Hypothalamus (tissue), 51 donors: ENCODE measurements around the gene STK11IP.

ENCODE experiments used
- DNase-seq, 51 donors: peaks; one replicate each; lab custom pipeline; 2025; lab: John Stamatoyannopoulos, UW

STK11IP gene

GRCh38 chr2:219575566-219576504 lies 21.8 kb upstream of the STK11IP start:
- no peak for DNase-seq

DNA sequence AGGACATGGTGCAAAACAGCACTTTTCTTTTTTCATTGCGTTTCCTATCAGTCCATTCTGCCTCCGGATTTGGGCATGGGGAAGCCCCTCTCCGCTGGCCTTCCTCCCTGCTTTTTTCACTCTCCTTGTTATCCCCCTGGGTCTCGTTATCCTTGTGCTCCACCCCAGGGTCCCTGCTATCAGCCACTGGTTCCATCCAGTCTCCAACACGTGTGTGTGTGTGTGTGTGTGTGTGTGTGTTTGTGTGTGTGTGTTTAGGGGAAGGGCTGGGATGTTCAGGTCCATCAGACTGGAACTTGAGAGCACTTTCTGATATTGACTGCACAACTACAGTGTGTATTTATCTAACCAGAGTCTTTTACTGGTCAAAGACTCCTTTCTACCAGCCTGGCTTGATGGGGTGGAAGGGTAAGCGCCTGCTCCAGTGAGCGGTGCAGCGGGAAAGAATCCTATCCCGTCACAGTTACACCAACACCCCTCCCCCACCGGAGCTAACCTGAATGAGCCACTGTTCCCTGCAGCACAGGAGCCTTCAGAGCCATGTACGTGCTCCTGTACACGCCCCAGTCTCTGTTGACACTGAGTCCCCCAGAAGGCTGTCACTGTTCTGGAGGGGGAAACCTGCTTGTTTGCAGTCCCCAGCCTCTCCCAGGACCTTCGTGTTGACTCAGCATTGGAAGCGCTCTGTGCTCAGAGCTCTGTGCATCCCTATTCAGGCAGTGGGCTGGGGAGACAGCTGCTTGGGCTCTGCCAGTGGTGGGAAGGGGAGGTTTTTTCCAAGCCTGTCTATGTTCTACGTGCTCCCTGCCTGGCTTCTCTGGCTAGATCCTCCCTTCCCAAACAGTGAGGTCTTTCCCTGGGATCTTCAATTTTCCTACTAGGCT lies 20.9 kb upstream of the STK11IP start:
- peak in 19 of 51 donors; percentile 4 to 50 (median 28) for DNase-seq

DNA sequence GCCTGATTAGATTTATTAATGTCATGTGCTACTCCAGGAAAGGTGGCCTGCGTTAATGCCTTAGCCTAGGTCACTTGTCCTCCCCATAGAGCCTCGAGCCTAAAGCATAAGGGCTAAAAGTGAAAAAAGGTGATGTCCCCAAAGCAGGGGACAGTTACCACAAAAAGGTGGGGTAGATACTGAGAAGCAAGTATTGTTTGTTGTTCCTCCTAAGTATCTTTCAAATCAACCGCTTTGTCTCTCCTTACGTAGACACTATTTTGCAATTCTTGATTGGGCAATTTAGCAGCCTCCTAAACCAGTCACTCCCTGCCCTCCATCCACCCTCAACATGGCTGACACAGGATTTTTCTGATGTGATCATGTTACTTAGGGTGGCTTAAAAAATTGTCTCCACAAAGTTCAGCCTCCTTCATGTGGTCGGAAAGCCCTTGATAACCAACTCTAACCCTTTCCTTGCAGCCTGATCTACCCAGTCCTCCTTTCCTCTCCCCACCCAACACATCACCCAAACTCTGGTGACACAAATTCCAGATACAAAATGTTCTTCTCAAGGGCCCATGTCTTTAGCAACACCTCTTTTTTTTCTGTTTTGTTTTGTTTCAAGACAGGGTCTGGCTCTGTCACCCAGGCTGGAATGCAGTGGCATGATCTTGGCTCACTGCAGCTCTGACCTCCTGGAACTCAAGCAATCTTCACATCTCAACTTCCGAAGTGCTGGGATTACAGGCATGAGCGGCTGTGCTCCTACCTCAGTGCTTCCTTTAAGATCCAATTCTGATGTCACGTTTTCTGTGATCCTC lies 18.6 kb upstream of the STK11IP start:
- no peak for DNase-seq

DNA sequence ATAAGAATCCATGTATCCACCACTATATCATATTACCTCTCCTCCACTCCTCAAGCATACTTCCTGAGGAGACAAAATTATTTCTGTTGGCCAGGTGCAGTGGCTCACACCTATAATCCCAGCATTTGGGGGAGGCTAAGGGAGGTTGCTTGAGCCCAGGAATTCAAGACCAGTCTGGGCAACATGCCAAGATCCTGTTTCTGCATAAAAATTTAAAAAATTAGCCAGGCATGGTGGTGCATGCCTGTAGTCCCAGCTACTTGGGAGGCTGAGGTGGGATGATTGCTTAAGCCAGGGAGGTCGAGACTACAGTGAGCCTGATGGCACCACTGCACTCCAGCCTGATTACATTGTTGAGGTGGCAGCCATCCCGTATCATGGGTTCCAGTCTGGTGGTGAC lies 16.3 kb upstream of the STK11IP start:
- no peak for DNase-seq

- DNase-seq = no peak
These were observed 6.6 kb upstream of the STK11IP start for GRCh38 chr2:219591091-219591490.

DNA sequence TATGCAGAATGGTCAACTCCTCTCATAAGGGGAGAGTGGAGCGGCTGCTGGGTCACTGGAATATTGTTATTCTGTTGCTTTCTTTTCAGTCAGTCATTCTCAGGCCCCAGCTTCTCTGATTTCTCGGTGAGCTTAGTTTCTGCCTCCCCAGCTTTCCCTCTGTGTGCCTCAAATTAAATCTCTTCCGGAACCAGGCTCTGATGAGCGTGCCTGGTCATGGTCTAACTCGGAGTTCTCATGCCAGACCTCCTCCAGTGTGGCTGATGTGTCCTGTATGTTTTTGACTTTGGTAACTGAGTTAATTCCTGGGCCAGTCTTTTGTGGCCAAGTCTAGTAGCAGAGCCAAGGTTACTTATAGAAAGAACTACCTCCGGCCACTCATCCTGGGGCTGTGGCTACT lies 4.9 kb upstream of the STK11IP start:
- no peak for DNase-seq

DNA sequence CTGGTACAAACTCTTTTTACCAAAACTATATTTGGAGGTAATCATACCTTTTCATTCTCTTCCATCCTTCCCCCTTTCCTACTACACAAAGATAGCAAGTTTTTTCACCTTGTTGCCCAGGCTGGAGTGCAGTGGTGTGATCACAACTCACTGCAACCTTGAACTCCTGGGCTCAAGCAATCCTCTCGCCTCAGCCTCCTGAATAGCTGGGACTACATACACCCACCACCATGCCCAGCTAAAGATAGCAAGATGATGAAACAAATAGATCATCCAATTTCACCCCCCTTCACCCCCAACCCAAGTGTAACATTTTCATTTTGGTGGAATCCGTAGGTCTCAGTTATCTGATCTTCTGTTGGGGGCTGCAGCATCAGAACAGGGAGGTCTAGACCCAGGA lies 4.5 kb upstream of the STK11IP start:
- no peak for DNase-seq

GRCh38 chr2:219595256-219595655 lies 2.4 kb upstream of the STK11IP start:
- no peak for DNase-seq

DNA sequence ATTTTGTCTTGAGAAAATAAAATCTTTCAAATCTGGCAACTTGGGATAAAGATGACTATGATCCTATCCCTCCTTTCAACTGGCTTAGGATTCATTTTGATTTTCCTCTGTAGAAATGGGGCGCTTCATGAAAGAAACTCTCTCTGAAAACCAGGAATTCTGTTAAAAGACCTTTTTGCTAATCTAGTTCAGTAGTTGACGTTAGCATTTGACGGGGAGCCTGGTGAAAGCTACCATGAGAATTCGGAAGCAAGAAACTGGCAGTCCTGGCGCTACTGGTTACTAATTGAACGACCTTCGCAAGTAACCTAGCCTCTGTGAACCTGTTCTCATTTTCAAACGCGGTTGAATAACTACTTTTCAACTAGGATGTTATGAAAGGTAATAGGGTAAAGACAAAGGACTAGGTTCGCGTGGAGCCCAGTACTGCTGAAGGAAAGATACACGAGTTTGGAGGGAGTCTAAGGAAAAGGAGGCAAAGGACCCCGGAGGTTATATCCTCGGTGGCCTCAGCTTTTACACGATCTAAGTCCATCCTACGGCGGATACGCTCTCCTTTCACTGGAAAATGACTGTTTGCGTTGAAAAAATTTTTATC lies 604 bp upstream of the STK11IP start:
- no peak for DNase-seq

GRCh38 chr2:219598308-219599078 lies 836 bp downstream of the STK11IP start:
- no peak for DNase-seq

DNA sequence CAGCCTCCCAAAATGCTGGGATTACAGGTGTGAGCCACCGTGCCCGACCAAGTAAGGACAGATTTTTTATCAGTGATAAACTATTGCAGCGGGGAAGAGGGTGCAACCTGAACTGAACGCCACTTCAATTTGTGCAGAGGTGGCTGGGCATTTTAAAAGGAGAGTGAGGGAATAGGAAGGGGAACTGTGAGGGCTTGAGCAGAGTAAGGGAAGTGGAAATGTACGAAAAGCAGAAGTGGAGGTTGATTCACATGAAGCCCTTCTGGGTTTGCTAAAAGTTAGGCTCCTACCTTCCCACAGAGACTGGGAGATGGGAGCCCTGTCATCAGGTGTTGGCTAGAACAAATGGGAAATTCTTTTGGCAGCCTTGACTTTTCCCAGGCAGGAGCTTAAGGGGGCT lies 6.1 kb downstream of the STK11IP start:
- DNase-seq = peak in 1 of 51 donors; percentile 2

GRCh38 chr2:219605607-219605954 lies 7.9 kb downstream of the STK11IP start:
- no peak for DNase-seq

DNA sequence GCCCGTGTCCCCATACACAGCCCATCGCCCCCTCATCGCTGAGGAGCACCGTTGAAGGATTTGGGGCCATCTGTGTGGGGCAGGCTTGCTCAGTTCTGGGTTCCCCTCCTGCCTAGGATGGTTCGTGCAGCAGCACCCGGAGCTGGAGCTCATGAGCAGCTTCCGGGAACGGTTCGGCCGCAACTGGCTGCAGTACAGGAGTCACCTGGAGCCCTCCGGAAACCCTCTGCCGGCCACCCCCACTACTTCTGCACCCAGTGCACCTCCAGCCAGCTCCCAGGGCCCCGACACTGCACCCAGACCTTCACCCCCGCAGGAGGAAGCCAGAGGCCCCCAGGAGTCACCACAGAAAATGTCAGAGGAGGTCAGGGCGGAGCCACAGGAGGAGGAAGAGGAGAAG lies 10.3 kb downstream of the STK11IP start:
- no peak for DNase-seq

DNA sequence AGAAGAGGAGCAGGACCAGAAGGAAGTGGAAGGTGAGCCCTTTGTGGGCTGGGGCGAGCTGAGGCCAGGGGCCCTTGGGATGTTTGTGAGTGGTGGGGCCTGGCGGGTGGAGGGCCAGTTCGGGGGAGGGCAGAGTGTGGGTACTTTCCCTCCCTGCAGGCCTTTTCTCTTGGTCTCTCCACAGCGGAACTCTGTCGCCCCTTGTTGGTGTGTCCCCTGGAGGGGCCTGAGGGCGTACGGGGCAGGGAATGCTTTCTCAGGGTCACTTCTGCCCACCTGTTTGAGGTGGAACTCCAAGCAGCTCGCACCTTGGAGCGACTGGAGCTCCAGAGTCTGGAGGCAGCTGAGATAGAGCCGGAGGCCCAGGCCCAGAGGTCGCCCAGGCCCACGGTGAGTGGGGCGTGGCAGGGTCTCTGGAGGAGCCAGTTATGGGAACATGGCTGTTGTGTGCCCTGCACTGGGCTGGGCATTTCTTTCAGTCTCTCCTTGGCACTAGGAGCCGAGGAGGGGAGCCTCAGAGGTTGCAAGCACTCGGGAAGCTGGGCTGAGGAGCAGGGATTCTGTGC lies 10.8 kb downstream of the STK11IP start:
- no peak for DNase-seq

DNA sequence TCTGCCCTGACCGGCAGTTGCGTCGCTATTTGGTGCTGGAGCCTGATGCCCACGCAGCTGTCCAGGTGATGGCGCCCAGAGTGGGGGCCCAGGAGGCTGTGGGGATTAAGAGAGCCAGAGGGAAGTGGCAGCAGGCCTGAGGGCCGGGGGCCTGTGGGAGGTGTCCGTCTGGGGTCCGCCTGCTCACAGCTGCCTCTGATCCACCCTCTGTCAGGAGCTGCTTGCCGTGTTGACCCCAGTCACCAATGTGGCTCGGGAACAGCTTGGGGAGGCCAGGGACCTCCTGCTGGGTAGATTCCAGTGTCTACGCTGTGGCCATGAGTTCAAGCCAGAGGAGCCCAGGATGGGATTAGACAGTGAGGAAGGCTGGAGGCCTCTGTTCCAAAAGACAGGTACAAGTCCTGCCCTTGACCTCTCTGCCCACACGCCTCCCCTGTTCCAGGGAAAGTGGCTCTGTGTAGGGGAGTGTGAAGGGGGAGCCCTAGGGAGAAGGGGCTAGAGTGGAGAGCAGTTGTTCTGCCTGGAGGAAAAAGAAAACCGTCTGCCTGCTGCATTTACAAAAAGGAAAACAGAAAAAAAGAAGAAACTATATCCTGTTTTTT lies 11.6 kb downstream of the STK11IP start:
- DNase-seq = no peak

DNA sequence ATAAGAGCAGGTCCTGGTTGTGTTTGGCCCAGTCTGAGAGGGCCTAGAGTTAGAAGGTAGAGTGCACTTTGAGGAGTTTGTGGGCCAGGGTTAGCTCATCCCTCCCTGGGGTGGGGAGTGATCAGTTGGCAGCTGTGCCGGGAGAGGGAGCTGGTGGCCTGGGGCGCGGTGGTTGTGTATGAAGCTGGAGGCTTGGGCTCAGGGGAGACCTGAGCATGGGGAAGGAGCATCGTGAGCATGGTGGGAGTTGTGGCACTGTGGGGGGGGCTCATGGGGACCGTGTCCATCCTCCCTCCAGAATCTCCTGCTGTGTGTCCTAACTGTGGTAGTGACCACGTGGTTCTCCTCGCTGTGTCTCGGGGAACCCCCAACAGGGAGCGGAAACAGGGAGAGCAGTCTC lies 13.6 kb downstream of the STK11IP start:
- DNase-seq = no peak

GRCh38 chr2:219611866-219612576 lies 14.4 kb downstream of the STK11IP start:
- DNase-seq = no peak

- DNase-seq = no peak
These were observed 15.1 kb downstream of the STK11IP start for GRCh38 chr2:219612577-219613286.
